ENCODE measurements around the gene CEACAM19.

The CEACAM19 gene

DNA sequence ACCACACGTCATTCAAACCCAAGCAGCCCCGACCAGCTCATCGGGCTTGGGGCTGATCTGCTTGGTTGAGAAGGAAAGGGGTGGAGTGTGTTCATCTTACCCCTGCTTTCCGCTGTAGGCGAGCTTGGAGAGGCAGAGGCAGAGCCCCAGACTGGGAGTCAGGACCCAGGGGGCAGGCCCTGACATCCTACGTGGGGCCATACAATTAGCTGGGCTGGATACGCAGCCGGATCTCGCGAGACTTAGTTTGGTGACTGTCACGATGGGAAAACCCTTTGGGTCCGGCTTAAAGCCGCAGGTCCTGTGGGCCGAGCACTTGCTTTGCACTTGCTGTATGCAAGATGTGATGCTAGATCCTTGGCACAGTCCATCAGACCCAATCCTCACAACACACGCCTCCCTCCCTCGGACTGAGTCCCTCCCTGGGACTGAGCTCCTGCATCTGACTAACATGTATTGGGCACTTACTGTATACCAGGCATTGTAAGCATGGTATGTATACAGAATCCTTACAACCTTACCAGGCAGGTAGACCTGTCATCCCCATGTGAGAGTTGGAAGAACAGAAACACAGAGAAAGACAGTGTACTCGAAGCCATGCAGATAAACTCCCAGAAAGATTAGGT is 31.4 kb downstream of the CEACAM19 start:
- no peak for DNase-seq (ENCODE audit: low read depth)
- no peak overlapping the region for H3K4me3 ChIP-seq (ENCODE audit: low read length)
- TF ChIP-seq, protein P1, sequence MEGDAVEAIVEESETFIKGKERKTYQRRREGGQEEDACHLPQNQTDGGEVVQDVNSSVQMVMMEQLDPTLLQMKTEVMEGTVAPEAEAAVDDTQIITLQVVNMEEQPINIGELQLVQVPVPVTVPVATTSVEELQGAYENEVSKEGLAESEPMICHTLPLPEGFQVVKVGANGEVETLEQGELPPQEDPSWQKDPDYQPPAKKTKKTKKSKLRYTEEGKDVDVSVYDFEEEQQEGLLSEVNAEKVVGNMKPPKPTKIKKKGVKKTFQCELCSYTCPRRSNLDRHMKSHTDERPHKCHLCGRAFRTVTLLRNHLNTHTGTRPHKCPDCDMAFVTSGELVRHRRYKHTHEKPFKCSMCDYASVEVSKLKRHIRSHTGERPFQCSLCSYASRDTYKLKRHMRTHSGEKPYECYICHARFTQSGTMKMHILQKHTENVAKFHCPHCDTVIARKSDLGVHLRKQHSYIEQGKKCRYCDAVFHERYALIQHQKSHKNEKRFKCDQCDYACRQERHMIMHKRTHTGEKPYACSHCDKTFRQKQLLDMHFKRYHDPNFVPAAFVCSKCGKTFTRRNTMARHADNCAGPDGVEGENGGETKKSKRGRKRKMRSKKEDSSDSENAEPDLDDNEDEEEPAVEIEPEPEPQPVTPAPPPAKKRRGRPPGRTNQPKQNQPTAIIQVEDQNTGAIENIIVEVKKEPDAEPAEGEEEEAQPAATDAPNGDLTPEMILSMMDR (conservative IDR thresholded peaks at IDR 0.05; ENCODE audit: low read depth, low read length): no peak

DNA sequence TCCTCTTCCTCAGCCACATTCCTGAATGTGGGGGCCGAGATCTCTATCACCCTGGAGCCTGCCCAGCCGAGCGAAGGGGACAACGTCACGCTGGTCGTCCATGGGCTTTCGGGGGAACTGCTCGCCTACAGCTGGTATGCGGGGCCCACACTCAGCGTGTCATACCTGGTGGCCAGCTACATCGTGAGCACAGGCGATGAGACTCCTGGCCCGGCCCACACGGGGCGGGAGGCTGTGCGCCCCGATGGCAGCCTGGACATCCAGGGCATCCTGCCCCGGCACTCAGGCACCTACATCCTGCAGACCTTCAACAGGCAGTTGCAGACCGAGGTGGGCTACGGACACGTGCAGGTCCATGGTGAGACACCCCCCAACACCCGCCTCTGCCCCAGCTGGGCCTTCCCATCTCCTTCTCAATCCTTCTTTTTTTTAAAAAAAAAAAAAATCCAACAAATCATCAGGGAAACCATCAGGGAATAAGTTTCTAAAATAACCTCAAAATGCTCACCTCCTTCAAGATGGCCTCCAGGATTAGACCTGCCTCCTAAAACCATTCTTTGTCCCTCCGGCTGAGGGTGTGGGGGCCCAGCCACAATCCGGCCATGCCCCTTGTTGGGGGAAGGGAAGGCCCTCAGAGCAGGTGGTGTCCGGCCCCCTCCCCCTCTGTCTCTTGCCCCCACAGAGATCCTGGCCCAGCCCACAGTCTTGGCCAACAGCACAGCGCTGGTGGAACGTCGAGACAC is 32.2 kb downstream of the CEACAM19 start:
- DNase-seq (ENCODE audit: low read depth): no peak
- H3K4me3 ChIP-seq (ENCODE audit: low read length): no peak overlapping the region
- TF ChIP-seq, protein P1 (conservative IDR thresholded peaks at IDR 0.05; ENCODE audit: low read depth, low read length): no peak

DNA sequence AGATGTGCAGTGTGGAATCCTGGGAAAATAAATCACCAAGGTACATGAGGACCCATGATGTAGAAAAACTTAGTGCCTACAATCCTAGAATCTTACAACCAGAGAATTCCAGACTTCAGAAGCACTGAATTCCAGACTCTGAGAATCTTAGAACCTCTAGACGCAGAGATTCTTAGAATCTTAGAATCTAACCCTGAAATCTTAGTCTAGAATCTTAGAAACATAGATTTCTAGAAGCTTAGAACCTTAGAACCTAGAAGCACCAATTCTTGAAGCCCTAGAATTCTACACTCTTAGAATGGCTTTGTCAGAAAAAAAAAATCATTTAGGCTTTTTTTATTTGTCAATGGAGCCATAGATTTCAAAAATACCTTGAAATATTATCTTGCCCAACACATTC is 33.7 kb downstream of the CEACAM19 start:
- no peak overlapping the region for H3K4me3 ChIP-seq (ENCODE audit: low read length)
- TF ChIP-seq, protein P1 (conservative IDR thresholded peaks at IDR 0.05; ENCODE audit: low read depth, low read length): no peak
- no peak for DNase-seq (ENCODE audit: low read depth)

DNA sequence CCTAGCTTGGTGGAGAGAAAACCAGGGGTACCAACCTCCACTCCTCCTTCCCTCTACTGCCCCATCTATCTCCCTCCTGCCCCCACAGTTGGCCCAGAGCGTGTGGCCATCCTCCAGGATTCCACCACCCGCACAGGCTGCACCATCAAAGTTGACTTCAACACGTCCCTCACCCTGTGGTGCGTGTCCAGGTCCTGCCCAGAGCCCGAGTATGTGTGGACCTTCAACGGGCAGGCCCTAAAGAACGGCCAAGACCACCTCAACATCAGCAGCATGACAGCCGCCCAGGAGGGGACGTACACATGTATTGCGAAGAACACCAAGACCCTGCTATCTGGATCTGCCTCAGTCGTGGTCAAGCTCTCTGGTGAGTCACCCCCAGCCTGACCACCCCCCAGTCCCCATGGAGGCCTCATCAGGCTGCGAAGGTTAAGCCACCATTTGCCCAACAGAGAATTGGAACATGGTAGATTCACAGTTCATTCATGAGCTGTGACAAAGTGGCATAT is 34.3 kb downstream of the CEACAM19 start:
- H3K4me3 ChIP-seq (ENCODE audit: low read length): no peak overlapping the region
- DNase-seq (ENCODE audit: low read depth): no peak
- TF ChIP-seq, protein P1 (conservative IDR thresholded peaks at IDR 0.05; ENCODE audit: low read depth, low read length): no peak

DNA sequence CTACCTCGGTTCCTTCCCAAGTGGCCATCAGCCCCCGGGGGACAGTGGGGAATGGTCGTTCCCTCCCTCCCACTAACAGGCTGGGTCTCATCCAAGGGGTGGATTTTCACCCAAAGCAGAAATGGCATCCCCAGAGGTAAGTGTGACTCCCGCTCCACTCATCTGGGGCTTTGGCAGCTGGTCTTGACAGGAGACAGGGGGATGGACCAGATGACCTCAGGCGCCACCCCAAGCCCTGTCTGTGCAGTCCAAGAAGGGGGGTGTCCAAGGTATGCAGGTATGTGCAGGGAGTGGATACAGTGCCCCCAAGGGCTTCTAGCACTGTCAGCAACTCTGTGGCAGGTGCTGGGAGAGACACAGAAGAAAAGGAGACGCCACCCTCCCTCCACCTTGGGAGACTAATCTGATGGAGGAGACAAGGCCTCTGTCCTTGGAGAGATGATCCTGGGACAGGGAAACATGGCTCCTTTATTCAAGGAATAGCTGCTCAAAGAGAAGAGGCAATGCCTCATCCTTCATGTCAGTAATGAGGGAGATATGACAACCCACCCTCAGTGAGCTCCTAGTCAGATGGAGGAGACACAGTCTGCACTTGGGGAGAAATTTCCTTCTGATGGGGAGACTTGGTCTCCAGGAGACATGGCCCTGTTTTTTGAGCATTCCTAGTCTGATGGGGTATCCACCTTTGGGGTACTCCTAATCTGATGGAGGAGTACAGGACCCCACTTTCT is 35.4 kb downstream of the CEACAM19 start:
- DNase-seq (ENCODE audit: low read depth): no peak
- TF ChIP-seq, protein P1 (conservative IDR thresholded peaks at IDR 0.05; ENCODE audit: low read depth, low read length): no peak
- no peak overlapping the region for H3K4me3 ChIP-seq (ENCODE audit: low read length)

DNA sequence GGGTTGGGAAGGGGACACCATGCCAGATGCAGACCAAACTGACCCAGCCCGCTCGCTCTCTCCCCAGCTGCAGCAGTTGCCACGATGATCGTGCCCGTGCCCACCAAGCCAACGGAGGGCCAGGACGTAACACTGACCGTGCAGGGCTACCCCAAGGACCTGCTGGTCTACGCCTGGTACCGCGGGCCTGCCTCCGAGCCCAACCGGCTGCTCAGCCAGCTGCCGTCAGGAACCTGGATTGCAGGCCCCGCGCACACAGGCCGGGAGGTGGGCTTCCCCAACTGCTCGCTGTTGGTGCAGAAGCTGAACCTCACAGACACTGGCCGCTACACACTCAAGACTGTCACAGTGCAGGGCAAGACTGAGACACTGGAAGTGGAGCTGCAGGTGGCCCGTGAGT is 36.5 kb downstream of the CEACAM19 start:
- TF ChIP-seq, protein P1 (conservative IDR thresholded peaks at IDR 0.05; ENCODE audit: low read depth, low read length): no peak
- no peak overlapping the region for H3K4me3 ChIP-seq (ENCODE audit: low read length)
- DNase-seq (ENCODE audit: low read depth): no peak
